Measurements from ENCODE around the gene TMEM30B. TPM values are rescaled to one million over a fixed set of nuclear protein-coding genes. Genes with fewer than 3 reads are reported as not detected.

Gene TMEM30B
- total and polyA plus RNA-seq, 2 of the 13 experiments (the other 11 are each of a cell fraction or from before 2014, with no cell fraction given), result not detected

- no peak for TF ChIP-seq ZNF275 (CRISPR knock-in tag; IDR thresholded peaks at IDR 0.05; ENCODE audit: borderline replicate concordance)
- TF ChIP-seq CCAR2 (optimal IDR thresholded peaks at IDR 0.05; ENCODE audit: low read depth, low read length), result no peak
Measured at GRCh38 chr14:61266891-61267740, 14.0 kb downstream of the TMEM30B start (continued).

DNA sequence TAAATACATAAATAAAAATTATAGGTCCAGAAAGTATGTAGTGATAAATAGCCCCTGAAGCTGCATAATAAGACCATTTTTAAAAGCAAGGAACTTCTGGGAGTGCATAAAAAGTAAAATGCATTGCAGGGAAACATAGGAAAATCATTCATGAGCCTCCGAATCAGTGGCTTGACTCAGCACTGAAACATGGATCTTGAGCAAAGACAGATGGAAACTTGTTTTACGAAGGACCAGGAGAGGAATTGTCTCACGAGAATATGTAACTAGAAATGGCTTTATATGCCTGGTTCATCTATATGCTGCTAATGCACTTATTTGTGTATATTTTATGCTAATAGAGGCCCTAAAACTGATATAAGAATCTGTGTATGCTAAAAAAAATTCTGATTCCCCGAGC, 14.7 kb downstream of the TMEM30B start:
- no TSS peak for BruUV-seq (replicated peaks)
- in situ Hi-C loops (cut with HindIII; ENCODE audit: extremely low pct_ligation_motif_present, low pct_unique_long_range_greater_than_20kb), result no loop called here
- no peaks in the 10 kb centered on the region for H3K9me3 ChIP-seq (ENCODE audit: low read length)
- FAIRE-seq, result no peak
- ChIA-PET POLR2A (no interaction called here), CTCF (ENCODE audit: low intra/inter-chr PET ratio, low total read pairs) (no interaction called here)
- intact Hi-C loops (cut with micrococcal nuclease; ENCODE audit: unreplicated experiment), result no loop called here
- 13% methylated on average over 4 of the region's 4 CpGs for WGBS (ENCODE audit: low lambda C conversion rate)
- ATAC-seq, result no peak
- no peak overlapping the region for H3K9ac ChIP-seq (ENCODE audit: insufficient read depth, low read depth, low read length)
- no peaks in the 10 kb centered on the region; a peak in 1 of 5 replicates for H3K27me3 ChIP-seq (ENCODE audit: control insufficient read depth in 1 of 2, insufficient read depth in 2 of 2, low read length in 2 of 2)
- H3K36me3 ChIP-seq (replicated peaks in 1 of 2; ENCODE audit: control insufficient read depth in 1 of 2, insufficient read depth in 2 of 2, low read length in 2 of 2), result no peaks in the 10 kb centered on the region
- H3K27ac ChIP-seq (ENCODE audit: extremely low read length, insufficient read depth, low read length), result no peak overlapping the region
- H3K4me1 ChIP-seq (ENCODE audit: insufficient read depth, low read length), result peaks cover 15% of the 10 kb centered on the region
- no peaks in the 10 kb centered on the region for H4K20me1 ChIP-seq (ENCODE audit: insufficient read depth, low read length)
- DNase-seq (ENCODE audit: low spot score), result no peak
- no peaks in the 10 kb centered on the region for H3K79me2 ChIP-seq (ENCODE audit: insufficient read depth, low read length)
- TF ChIP-seq ZNF550 (CRISPR knock-in tag; IDR thresholded peaks at IDR 0.05; ENCODE audit: borderline replicate concordance) (no peak), BRD4 (CRISPR knock-in tag; IDR thresholded peaks at IDR 0.05) (no peak), NCOR1 (IDR thresholded peaks at IDR 0.05; ENCODE audit: borderline replicate concordance, low read length) (no peak)
- H2AFZ ChIP-seq (ENCODE audit: low read length), result no peak overlapping the region
- no peak overlapping the region for H3K4me2 ChIP-seq (ENCODE audit: low read depth, low read length)
- H3K4me3 ChIP-seq (replicated peaks in 1 of 3; ENCODE audit: insufficient read depth in 1 of 3, low read depth in 2 of 3, low read length in 3 of 3), result no peak overlapping the region

All from HepG2 (cell line).